Natural killer cell (primary cell): ENCODE results near the gene MACROH2A1. TPM values are rescaled to one million over a fixed set of nuclear protein-coding genes. Genes with fewer than 3 reads are reported as not detected.

Source experiments
- ATAC-seq, 3 donors: fragments of 150-1000 bp in 2 of 3; fragments of 200-7000 bp in 1 of 3; cut with Tn5 transposase; 1 replicate in 1 of 3; 2 replicates in 2 of 3; pipeline ENCODE4 v1.10.0; 2021; ENCODE audit warnings: mild to moderate bottlenecking in 2 of 3, moderate library complexity in 2 of 3
- DNase-seq, 2 donors: peaks; one replicate each; pipeline versions ENCODE4 v3.0.0 to v3.0.0-alpha.2; 2013 to 2021; ENCODE audit warnings: mixed read lengths in 1 of 2
- H3K27ac ChIP-seq: one replicate; pipeline ENCODE4 v1.5.1; 2013; ENCODE audit warnings: mild to moderate bottlenecking, low read length
- H3K27me3 ChIP-seq: one replicate; pipeline ENCODE4 v1.6.1; 2013; ENCODE audit warnings: low read length; ENCODE audit not compliant: control insufficient read depth, insufficient read depth
- H3K36me3 ChIP-seq: one replicate; pipeline ENCODE4 v1.6.1; 2013; ENCODE audit warnings: low read length; ENCODE audit not compliant: control insufficient read depth, insufficient read depth
- H3K4me1 ChIP-seq: one replicate; pipeline ENCODE4 v1.6.1; 2013; ENCODE audit warnings: low read length; ENCODE audit not compliant: control insufficient read depth, insufficient read depth
- H3K4me3 ChIP-seq: one replicate; pipeline ENCODE4 v1.5.1; 2013; ENCODE audit warnings: low read length
- H3K9me3 ChIP-seq: one replicate; pipeline ENCODE4 v1.6.1; 2013; ENCODE audit warnings: low read length; ENCODE audit not compliant: control insufficient read depth, insufficient read depth
- H3K27ac Mint-ChIP-seq, 2 donors: one replicate each; pipeline ENCODE4 v1.8.0; 2022; ENCODE audit warnings: mild to moderate bottlenecking in 2 of 2, mixed read lengths in 2 of 2, moderate library complexity in 1 of 2
- H3K27me3 Mint-ChIP-seq, 2 donors: one replicate each; pipeline ENCODE4 v1.8.0; 2022; ENCODE audit warnings: low read depth in 2 of 2, mixed read lengths in 2 of 2
- H3K36me3 Mint-ChIP-seq: one replicate; pipeline ENCODE4 v1.8.0; 2022; ENCODE audit warnings: mixed read lengths
- H3K4me1 Mint-ChIP-seq, 2 donors: one replicate each; pipeline ENCODE4 v1.8.0; 2022; ENCODE audit warnings: mixed read lengths in 2 of 2
- H3K4me3 Mint-ChIP-seq: one replicate; pipeline ENCODE4 v1.8.0; 2022; ENCODE audit warnings: mild to moderate bottlenecking, moderate library complexity, mixed read lengths
- H3K9me3 Mint-ChIP-seq, 2 donors: one replicate each; pipeline ENCODE4 v1.8.0; 2022; ENCODE audit warnings: mixed read lengths in 2 of 2
- WGBS: methylation state at CpG from one replicate; pipeline ENCODE4 v1.1.7; 2013; ENCODE audit warnings: missing lambda C conversion rate; ENCODE audit not compliant: insufficient coverage; 5-methylcytosine and 5-hydroxymethylcytosine counted together
- intact Hi-C: fragments of 100-400 bp; cut with micrococcal nuclease; formaldehyde crosslinking; loops from one replicate; pipeline ENCODE4 v1.14.2; 2022
- total RNA-seq, 4 donors: library from RNA; stranded (reverse); fragments of 120-200 nt in 1 of 4; gene quantifications; one replicate each; pipeline versions ENCODE4 v1.2.3 to v1.2.4, GENCODE V29; 2013 to 2022
- TF ChIP-seq, protein P1 (sequence below): fragments of 200-600 bp; IDR thresholded peaks from one replicate; pipeline ENCODE4 v1.8.0; 2022; ENCODE audit warnings: antibody characterized with exemption

The MACROH2A1 gene
- total RNA-seq, 3 donors from 2014 or later (not counting 1 experiment from before 2014, with no cell fraction given) = 139 to 160 (median 139) TPM

DNA sequence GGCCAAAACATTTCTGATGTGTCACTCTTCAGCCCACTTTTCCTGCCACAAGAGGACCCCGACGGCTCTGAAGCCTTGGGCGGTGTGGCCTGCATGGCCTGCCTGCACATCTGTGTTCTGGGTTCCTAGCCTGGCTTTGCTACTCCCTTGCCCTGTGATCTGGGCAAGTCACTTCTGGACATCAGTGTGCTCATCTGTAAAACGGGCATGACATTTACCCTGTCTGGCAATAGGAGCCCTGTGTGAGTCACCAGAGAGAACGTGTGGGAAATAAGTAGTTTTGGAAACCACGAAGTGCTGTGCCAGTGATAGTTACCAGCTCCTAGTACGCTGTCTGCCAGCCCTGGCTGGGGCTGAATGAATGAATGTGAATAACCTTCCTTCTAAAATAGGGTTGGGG, 90.8 kb downstream of the MACROH2A1 start:
- Mint-ChIP-seq H3K4me3 (no peak overlapping the region), H3K4me1 (peaks cover 5 to 11% of the 10 kb centered on the region in 2 donors), H3K36me3 (no peaks in the 10 kb centered on the region), H3K27ac (no peak overlapping the region), H3K9me3 (no peaks in the 10 kb centered on the region), H3K27me3 (peaks cover 10 to 11% of the 10 kb centered on the region in 2 donors)
- H3K27ac ChIP-seq = no peak overlapping the region
- no peaks in the 10 kb centered on the region for H3K36me3 ChIP-seq
- ATAC-seq (no peak), DNase-seq (no peak)
- no peaks in the 10 kb centered on the region for H3K4me1 ChIP-seq
- H3K4me3 ChIP-seq = no peak overlapping the region
- intact Hi-C loops = no loop called here
- TF ChIP-seq, protein P1, sequence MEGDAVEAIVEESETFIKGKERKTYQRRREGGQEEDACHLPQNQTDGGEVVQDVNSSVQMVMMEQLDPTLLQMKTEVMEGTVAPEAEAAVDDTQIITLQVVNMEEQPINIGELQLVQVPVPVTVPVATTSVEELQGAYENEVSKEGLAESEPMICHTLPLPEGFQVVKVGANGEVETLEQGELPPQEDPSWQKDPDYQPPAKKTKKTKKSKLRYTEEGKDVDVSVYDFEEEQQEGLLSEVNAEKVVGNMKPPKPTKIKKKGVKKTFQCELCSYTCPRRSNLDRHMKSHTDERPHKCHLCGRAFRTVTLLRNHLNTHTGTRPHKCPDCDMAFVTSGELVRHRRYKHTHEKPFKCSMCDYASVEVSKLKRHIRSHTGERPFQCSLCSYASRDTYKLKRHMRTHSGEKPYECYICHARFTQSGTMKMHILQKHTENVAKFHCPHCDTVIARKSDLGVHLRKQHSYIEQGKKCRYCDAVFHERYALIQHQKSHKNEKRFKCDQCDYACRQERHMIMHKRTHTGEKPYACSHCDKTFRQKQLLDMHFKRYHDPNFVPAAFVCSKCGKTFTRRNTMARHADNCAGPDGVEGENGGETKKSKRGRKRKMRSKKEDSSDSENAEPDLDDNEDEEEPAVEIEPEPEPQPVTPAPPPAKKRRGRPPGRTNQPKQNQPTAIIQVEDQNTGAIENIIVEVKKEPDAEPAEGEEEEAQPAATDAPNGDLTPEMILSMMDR = no peak
- H3K27me3 ChIP-seq = no peaks in the 10 kb centered on the region
- WGBS = 78% methylated on average over 7 of the region's 7 CpGs
- H3K9me3 ChIP-seq = no peaks in the 10 kb centered on the region

DNA sequence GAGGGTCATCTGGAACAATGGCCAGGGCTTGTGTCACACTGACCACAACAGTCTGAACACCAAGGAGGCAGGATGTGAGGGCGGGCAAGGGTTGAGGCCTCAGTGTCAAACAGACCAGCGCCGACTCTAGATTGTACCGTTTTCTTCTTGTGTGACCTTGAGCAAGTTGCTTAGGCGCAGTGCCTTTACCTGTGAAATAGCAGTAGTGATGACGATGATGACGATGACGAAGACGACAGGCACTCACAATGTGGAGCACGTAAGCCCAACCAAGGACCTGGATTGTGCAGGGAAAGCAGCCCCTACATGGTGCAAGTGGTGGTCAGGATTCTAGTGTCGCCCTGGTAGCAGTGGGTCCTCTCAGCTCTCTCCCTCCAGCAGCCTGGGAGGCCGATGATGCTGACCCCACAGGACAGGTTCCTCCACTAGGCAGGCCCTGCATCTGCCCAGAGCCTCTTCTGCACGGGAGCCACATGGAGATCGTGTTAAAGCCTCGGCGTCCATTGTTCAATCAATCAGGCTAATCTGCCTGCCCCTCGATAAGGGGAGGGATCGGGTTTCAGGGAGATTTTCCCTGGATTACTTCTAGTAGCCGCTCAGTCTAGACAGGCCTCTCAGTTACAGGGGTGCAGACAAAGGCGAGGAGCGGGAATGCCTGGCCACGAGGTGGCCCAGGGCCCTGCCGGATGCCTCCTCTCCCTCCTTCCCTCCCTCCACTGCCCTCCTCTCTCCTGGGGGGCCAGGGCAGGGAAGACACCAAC, 91.7 kb downstream of the MACROH2A1 start:
- intact Hi-C loops = no loop called here
- whole genome bisulfite sequencing = 90% methylated on average over 23 of the region's 23 CpGs
- no peaks in the 10 kb centered on the region for H3K4me1 ChIP-seq
- Mint-ChIP-seq H3K4me1 (peaks cover 5 to 10% of the 10 kb centered on the region in 2 donors), H3K27ac (no peak overlapping the region), H3K4me3 (no peak overlapping the region), H3K36me3 (no peaks in the 10 kb centered on the region), H3K9me3 (no peaks in the 10 kb centered on the region), H3K27me3 (peaks cover 10 to 12% of the 10 kb centered on the region in 2 donors)
- no peaks in the 10 kb centered on the region for H3K36me3 ChIP-seq
- no peak overlapping the region for H3K4me3 ChIP-seq
- no peak for DNase-seq
- no peak for ATAC-seq
- no peaks in the 10 kb centered on the region for H3K27me3 ChIP-seq
- H3K27ac ChIP-seq = no peak overlapping the region
- TF ChIP-seq, protein P1 = no peak
- H3K9me3 ChIP-seq = no peaks in the 10 kb centered on the region

DNA sequence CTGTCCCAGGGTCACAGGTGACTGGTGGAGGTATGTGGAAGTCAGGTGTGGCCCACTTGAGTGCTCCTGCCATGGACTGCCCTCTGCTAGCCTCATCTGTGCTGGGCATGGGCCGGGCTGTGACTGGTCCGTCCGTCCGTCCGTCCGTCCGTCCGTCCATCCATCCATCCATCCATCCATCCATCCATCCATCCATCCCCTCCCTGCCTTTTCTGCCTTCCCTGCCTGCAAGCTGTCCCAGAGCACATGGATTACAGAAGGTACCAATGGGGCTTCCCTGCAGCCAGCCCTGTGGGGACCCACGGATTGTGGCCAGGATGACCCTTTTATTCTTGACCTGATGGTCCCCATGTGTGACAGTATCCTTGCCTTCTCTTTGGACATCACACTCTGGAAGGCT, 92.5 kb downstream of the MACROH2A1 start:
- Histone ChIP-seq H3K4me3 (no peak overlapping the region), H3K27ac (no peak overlapping the region), H3K36me3 (no peaks in the 10 kb centered on the region), H3K27me3 (no peaks in the 10 kb centered on the region), H3K9me3 (no peaks in the 10 kb centered on the region), H3K4me1 (no peaks in the 10 kb centered on the region)
- no peak overlapping the region for H3K27ac Mint-ChIP-seq
- intact Hi-C loops = no loop called here
- TF ChIP-seq, protein P1 = no peak
- ATAC-seq (no peak), DNase-seq (no peak)
- H3K27me3 Mint-ChIP-seq = peaks cover 10 to 19% of the 10 kb centered on the region in 2 donors
- H3K36me3 Mint-ChIP-seq = no peaks in the 10 kb centered on the region
- peaks cover 5 to 10% of the 10 kb centered on the region in 2 donors for H3K4me1 Mint-ChIP-seq
- no peak overlapping the region for H3K4me3 Mint-ChIP-seq
- H3K9me3 Mint-ChIP-seq = no peaks in the 10 kb centered on the region
- 91% methylated on average over 9 of the region's 9 CpGs for WGBS
